BE2C (cell line): ENCODE data around the gene OXCT1. TPM values are rescaled to one million over a fixed set of nuclear protein-coding genes. Genes with fewer than 3 reads are reported as not detected.

Source experiments
- DNase-seq: peaks from one replicate; pipeline ENCODE4 v3.0.0-alpha.2; 2020
- H3K27me3 ChIP-seq: fragments of 250-450 bp; sonication (Bioruptor Pico); 2 replicates; pipeline ENCODE4 v1.5.1; 2020; ENCODE audit warnings: mild to moderate bottlenecking
- H3K36me3 ChIP-seq: fragments of 250-450 bp; sonication (Bioruptor Pico); 2 replicates; pipeline ENCODE4 v1.5.1; 2020; ENCODE audit warnings: mild to moderate bottlenecking
- H3K4me1 ChIP-seq: fragments of 250-450 bp; sonication (Bioruptor Pico); 2 replicates; pipeline ENCODE4 v1.5.1; 2020
- H3K4me3 ChIP-seq: 2 replicates; pipeline ENCODE4 v1.5.1; 2011; ENCODE audit warnings: low read depth, low read length
- H3K9me3 ChIP-seq: fragments of 250-450 bp; sonication (Bioruptor Pico); 2 replicates; pipeline ENCODE4 v1.5.1; 2020
- polyA plus RNA-seq: library from polyadenylated mRNA; unstranded; fragments of >200 nt; gene quantifications from one replicate; pipeline ENCODE4 v1.2.1, GENCODE V29; 2012; ENCODE audit warnings: low read depth, missing spikeins; ENCODE audit not compliant: insufficient read length, insufficient read depth
- TF ChIP-seq, protein P1 (sequence below): IDR thresholded peaks from 2 replicates; pipeline ENCODE4 v1.5.1; 2012; ENCODE audit warnings: mild to moderate bottlenecking, low read depth, low read length

OXCT1 gene
- 9.4 TPM for polyA plus RNA-seq

DNA sequence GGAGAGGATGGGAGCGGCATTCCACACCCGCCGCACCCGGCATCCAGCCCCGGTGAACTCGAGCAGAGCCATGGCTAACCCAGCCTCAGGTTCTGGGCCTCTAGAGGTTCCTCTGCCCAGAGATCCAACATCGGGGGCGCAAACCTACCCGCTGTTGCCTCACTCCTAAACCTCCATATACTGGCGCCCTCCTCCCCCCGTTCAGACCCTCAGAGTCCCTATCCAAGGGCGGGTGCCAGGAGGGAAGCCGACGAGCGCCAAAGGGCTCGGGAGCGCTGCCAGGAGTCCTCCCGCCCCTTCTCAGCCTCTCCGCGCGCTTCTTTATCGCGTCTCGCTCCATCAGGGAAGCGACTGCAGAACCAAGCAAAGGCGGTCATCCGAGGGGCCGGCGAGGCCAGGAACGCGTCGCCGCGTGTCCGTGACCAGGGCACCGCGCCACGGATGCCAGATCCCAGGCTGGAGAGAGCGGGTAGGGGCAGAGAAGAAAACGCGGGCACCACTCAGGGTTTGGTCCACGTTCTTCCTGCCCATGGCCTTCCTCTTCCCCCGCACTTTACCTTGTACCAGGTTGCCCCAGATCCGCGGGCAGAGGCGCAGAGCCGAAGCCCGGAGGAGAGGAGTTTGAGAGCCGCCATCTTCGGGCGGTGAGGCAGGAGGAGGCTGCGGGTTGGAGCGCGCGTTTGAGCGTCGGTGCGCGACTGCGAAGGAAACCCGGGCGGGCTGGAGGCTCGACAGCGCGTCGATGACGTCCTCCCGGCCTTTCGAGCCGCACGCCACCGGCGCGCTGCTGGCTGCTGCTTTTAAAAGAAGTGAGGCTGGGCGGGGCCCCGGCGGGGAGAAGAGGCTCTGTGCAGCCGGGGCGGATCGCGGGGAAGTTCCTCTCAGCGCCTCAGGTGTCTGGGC is at the start of gene OXCT1:
Gene OXCT1 (minus strand): TSS at position 702 of the 903 bp plus-strand sequence. CDS start 67 bp downstream, at position 635.
- Histone ChIP-seq H3K9me3 (no peaks in the 10 kb centered on the region), H3K4me1 (peaks cover 3% of the 10 kb centered on the region; the same call in 1 of the 2 replicates), H3K36me3 (no peaks in the 10 kb centered on the region), H3K4me3 (peak within 1 kb of the TSS; percentile 93), H3K27me3 (no peaks in the 10 kb centered on the region)
- DNase-seq, result peak; percentile 86
- TF ChIP-seq, protein P1, sequence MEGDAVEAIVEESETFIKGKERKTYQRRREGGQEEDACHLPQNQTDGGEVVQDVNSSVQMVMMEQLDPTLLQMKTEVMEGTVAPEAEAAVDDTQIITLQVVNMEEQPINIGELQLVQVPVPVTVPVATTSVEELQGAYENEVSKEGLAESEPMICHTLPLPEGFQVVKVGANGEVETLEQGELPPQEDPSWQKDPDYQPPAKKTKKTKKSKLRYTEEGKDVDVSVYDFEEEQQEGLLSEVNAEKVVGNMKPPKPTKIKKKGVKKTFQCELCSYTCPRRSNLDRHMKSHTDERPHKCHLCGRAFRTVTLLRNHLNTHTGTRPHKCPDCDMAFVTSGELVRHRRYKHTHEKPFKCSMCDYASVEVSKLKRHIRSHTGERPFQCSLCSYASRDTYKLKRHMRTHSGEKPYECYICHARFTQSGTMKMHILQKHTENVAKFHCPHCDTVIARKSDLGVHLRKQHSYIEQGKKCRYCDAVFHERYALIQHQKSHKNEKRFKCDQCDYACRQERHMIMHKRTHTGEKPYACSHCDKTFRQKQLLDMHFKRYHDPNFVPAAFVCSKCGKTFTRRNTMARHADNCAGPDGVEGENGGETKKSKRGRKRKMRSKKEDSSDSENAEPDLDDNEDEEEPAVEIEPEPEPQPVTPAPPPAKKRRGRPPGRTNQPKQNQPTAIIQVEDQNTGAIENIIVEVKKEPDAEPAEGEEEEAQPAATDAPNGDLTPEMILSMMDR, result no peak

DNA sequence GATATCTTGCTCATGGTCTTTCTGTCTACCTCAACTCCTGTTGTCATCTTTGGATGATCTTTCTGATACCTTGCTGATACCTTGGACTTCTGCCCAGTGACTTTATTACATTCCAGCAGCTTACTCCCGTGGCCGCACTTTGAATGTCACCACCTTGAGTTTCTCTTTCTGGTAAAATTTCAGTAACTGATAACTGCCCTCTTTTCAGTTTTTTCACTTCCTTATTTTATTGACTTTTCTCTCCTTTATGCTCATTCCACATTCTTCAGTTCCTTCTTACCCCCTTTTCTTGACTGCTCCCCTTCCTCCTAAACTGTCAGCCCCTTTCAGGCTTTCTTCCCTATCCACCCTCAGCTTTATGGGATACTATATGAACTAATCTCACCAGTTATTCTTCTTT is 47.9 kb upstream of the OXCT1 start:
- no peak overlapping the region for H3K4me3 ChIP-seq
- H3K36me3 ChIP-seq, result peaks cover 28% of the 10 kb centered on the region
- H3K9me3 ChIP-seq, result no peaks in the 10 kb centered on the region
- H3K27me3 ChIP-seq, result no peaks in the 10 kb centered on the region
- no peaks in the 10 kb centered on the region for H3K4me1 ChIP-seq
- TF ChIP-seq, protein P1, result no peak
- DNase-seq, result no peak

DNA sequence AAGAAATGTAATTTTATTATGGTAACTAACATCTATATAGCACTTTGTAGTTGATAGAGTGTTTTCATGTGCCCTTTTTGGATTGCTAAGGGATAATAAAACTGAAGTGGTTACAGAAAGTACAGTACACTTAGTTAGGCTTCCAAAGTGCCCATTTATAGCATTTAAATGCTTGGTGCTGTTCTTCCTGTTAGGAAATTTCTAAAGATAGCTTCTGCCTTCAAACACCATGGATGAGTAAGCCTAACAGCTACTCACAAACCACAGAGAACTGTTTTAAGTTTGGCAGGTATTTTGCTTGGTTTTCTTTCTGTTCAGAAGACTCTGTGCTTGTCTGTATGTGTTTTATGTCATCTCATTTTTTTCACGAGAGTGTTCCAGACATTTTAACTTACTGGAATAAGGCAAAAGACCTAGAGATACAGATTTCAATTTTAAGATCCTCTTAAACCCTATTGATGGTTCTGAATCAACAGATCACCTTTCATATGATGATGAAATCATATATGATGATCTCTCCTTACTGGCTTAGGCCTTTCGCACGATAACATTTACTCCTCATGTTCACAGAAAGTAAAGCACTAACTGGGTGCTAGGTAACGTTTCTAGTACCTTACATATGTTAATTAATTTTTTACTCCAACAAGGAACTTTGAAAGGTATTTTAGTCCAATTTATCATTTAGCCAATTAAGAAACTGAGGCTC is 38.3 kb upstream of the OXCT1 start:
- Histone ChIP-seq H3K4me3 (no peak overlapping the region), H3K4me1 (no peaks in the 10 kb centered on the region), H3K27me3 (no peaks in the 10 kb centered on the region), H3K9me3 (no peaks in the 10 kb centered on the region), H3K36me3 (peaks cover 31% of the 10 kb centered on the region)
- TF ChIP-seq, protein P1, result no peak
- no peak for DNase-seq

DNA sequence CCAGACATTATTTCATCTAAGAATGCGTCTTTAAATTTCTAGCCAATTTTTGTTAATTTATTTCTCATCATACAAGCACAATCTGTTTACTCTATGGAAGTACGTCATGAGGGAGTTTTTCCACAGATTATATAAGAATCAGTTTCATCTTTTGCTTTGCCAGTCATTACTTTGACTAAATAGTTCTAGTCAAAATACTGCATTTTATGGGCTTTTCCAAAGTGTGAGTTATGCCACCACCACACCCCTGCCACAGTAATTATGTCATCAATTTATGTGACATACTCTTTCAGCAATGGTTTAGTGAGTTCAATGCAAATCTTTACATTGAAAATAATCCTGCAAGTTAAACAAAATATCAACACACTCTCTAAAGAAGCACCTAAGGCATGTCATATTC is 35.9 kb upstream of the OXCT1 start:
- no peaks in the 10 kb centered on the region for H3K9me3 ChIP-seq
- H3K36me3 ChIP-seq, result peaks cover 15% of the 10 kb centered on the region

DNA sequence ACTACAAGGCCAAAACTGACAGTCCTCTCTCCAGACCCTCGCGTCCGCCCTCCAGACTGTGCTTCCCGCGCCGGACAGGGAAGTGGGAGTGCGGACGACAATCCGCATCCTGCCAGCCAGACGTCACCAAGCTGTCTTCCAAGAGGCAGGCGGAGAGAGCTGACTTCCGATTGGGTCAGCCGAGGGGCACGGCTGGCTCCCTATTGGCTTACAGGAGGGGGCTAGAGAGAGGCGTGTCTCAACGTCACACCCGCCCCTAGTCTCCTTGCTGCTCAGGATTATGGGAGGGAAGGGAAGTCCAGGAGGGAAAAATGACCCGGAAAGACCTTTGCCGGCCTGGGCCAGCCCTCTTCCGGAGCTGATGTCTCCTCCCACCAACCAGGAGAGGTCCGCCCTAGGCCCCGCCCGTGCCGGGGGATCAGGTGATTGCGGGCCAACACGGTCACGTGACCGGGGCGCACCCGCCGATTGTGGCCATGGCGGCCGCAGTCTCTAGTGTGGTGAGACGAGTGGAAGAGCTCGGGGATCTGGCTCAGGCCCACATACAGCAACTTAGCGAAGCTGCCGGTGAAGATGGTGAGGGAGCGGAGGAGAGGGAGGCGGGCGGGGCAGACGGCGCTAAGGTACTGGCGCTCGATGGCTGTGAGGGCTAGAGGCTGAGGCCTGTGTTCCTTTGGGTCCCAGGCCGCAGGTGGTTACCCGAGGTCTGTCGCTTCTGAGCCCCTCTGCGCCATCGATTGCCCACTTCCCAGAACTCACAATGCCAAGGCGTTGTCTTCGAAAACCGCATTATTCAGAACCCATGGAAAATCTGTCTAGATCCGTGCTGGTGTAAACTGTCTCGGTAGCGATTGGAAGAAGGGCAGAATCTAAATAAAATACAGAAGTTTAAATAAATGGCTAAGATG is 33.9 kb upstream of the OXCT1 start, which contains the start of gene RIMOC1:
Gene RIMOC1 (plus strand): TSS at position 453 of the 908 bp plus-strand sequence. CDS start 24 bp downstream, at position 477.
- Histone ChIP-seq H3K27me3 (no peaks in the 10 kb centered on the region), H3K36me3 (peaks cover 5% of the 10 kb centered on the region; the same call in 1 of the 2 replicates), H3K4me3 (peak within 1 kb of the TSS; percentile 83), H3K9me3 (no peaks in the 10 kb centered on the region), H3K4me1 (no peaks in the 10 kb centered on the region)
- TF ChIP-seq, protein P1, result no peak
- peak; percentile 99 for DNase-seq

More for the DNA sequence above, 35.9 kb upstream of the OXCT1 start:
- Histone ChIP-seq H3K27me3 (no peaks in the 10 kb centered on the region), H3K4me3 (no peak overlapping the region), H3K4me1 (no peaks in the 10 kb centered on the region)
- TF ChIP-seq, protein P1, result no peak
- no peak for DNase-seq
